H1 (cell line): Measurements from ENCODE around the gene CACNA2D1. TPM values are rescaled to one million over a fixed set of nuclear protein-coding genes. Genes with fewer than 3 reads are reported as not detected.

Source experiments
- BACH1 ChIP-seq: IDR thresholded peaks from 2 replicates; pipeline ENCODE4 v1.6.1; 2012; ENCODE audit warnings: low read length, improper control_type of control experiment
- EP300 ChIP-seq, 2 experiments: IDR thresholded peaks; 1 replicate in 1 of 2; 2 replicates in 1 of 2; pipeline ENCODE4 v1.6.1; 2011 to 2012; ENCODE audit warnings: low read depth in 2 of 2, low read length in 2 of 2, mild to moderate bottlenecking in 2 of 2, borderline replicate concordance in 1 of 2, inconsistent platforms in 1 of 2, moderate library complexity in 1 of 2
- RBBP5 ChIP-seq: IDR thresholded peaks from 2 replicates; pipeline ENCODE4 v1.7.1; 2012; ENCODE audit warnings: low read depth, mild to moderate bottlenecking, inconsistent platforms, low read length, moderate library complexity, borderline replicate concordance
- RXRA ChIP-seq: IDR thresholded peaks from 2 replicates; pipeline ENCODE4 v1.6.1; 2011; ENCODE audit warnings: low read depth, mild to moderate bottlenecking, low read length, moderate library complexity; ENCODE audit not compliant: insufficient read depth
- SIRT6 ChIP-seq: IDR thresholded peaks from one replicate; pipeline ENCODE4 v1.7.1; 2012; ENCODE audit warnings: low read length, inconsistent platforms
- TBP ChIP-seq: IDR thresholded peaks from 2 replicates; pipeline ENCODE4 v1.6.1; 2011; ENCODE audit warnings: low read depth, low read length, improper control_type of control experiment
- polyA plus RNA-seq, 7 experiments: library from polyadenylated mRNA; depleted of rRNA in 3 of 7; stranded (reverse) in 5 of 7; unstranded in 2 of 7; fragments of >200 nt in 5 of 7; fragments of 200-250 nt in 2 of 7; gene quantifications; 1 replicate in 5 of 7; 2 replicates in 1 of 7; 4 replicates in 1 of 7; pipeline versions ENCODE4 v1.2.1 to v1.2.3, GENCODE V29; 2011 to 2013; ENCODE audit warnings: missing spikeins in 2 of 7, mixed read lengths in 2 of 7
- total RNA-seq: library from RNA; stranded (reverse); fragmentation: NEBNext Ultra II Directional; extraction: Animal tissue kit (Norgen Biotek cat#: 25700); gene quantifications from 2 replicates; pipeline ENCODE4 v1.2.1, GENCODE V29; 2021

The CACNA2D1 gene
- total and polyA plus RNA-seq, 2 of the 8 experiments (the other 6 are each of a cell fraction or from before 2014, with no cell fraction given) = 4.3 to 27.3 TPM

- TF ChIP-seq EP300 (IDR thresholded peaks at IDR 0.05; ENCODE audit: borderline replicate concordance in 1 of 2, low read depth in 2 of 2, low read length in 2 of 2) = no peak
- no peak for TF ChIP-seq TBP
- no peak for TF ChIP-seq RXRA
- TF ChIP-seq SIRT6 = no peak
- no peak for TF ChIP-seq RBBP5
- no peak for TF ChIP-seq BACH1
These were observed 178.7 kb downstream of the CACNA2D1 start (continued) for GRCh38 chr7:82264783-82265305.
